ENCODE data around the gene CACNB3.

DNA sequence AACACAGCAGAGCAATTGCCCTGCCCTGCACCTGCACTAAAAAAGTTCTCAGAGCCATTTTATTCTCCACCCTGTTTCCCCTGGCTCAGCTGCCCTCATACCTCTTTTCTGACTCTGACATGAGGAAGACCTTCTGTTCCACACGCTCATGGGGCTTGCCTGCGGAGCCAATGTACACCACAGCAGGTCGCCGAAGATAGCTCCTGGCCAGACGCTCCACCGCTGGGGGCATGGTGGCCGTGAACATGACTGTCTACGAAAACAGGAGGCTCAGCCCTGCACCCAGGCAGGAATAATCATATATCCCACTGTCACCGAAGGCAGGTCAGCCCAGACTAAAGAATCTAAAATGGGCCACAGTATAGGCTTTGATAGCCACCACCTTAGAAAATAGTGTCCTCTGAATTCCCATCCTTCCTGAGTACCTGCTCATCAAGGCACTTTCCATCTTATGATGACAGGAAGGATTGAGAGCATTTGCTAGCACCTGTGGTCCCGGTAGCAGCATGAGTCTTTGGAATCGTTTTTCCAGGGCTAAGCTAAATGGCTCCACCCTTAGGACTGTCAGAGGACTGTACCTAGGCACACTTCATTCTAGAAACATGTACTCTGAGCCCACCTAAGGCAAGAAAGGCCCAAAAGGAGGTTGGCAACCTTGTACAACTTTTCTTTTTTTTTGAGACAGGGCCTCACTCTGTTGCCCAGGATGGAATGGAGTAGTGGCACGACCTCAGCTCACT is 14.2 kb downstream of the CACNB3 start:
- TF ChIP-seq, protein P1, sequence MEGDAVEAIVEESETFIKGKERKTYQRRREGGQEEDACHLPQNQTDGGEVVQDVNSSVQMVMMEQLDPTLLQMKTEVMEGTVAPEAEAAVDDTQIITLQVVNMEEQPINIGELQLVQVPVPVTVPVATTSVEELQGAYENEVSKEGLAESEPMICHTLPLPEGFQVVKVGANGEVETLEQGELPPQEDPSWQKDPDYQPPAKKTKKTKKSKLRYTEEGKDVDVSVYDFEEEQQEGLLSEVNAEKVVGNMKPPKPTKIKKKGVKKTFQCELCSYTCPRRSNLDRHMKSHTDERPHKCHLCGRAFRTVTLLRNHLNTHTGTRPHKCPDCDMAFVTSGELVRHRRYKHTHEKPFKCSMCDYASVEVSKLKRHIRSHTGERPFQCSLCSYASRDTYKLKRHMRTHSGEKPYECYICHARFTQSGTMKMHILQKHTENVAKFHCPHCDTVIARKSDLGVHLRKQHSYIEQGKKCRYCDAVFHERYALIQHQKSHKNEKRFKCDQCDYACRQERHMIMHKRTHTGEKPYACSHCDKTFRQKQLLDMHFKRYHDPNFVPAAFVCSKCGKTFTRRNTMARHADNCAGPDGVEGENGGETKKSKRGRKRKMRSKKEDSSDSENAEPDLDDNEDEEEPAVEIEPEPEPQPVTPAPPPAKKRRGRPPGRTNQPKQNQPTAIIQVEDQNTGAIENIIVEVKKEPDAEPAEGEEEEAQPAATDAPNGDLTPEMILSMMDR (IDR thresholded peaks at IDR 0.05; ENCODE audit: low read depth, low read length, missing input control) = no peak
- no peak for TF ChIP-seq TAF1 (conservative IDR thresholded peaks at IDR 0.05)
- TF ChIP-seq, protein P2, sequence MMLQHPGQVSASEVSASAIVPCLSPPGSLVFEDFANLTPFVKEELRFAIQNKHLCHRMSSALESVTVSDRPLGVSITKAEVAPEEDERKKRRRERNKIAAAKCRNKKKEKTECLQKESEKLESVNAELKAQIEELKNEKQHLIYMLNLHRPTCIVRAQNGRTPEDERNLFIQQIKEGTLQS (IDR thresholded peaks at IDR 0.05) = no peak
- TF ChIP-seq EGR1 (IDR thresholded peaks at IDR 0.05; ENCODE audit: low read depth in 2 of 2) = no peak
- TF ChIP-seq, protein P3, sequence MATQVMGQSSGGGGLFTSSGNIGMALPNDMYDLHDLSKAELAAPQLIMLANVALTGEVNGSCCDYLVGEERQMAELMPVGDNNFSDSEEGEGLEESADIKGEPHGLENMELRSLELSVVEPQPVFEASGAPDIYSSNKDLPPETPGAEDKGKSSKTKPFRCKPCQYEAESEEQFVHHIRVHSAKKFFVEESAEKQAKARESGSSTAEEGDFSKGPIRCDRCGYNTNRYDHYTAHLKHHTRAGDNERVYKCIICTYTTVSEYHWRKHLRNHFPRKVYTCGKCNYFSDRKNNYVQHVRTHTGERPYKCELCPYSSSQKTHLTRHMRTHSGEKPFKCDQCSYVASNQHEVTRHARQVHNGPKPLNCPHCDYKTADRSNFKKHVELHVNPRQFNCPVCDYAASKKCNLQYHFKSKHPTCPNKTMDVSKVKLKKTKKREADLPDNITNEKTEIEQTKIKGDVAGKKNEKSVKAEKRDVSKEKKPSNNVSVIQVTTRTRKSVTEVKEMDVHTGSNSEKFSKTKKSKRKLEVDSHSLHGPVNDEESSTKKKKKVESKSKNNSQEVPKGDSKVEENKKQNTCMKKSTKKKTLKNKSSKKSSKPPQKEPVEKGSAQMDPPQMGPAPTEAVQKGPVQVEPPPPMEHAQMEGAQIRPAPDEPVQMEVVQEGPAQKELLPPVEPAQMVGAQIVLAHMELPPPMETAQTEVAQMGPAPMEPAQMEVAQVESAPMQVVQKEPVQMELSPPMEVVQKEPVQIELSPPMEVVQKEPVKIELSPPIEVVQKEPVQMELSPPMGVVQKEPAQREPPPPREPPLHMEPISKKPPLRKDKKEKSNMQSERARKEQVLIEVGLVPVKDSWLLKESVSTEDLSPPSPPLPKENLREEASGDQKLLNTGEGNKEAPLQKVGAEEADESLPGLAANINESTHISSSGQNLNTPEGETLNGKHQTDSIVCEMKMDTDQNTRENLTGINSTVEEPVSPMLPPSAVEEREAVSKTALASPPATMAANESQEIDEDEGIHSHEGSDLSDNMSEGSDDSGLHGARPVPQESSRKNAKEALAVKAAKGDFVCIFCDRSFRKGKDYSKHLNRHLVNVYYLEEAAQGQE (IDR thresholded peaks at IDR 0.05) = no peak
- TF ChIP-seq, protein P4, sequence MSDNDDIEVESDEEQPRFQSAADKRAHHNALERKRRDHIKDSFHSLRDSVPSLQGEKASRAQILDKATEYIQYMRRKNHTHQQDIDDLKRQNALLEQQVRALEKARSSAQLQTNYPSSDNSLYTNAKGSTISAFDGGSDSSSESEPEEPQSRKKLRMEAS (IDR thresholded peaks at IDR 0.05) = no peak
- no peak for TF ChIP-seq JUND (IDR thresholded peaks at IDR 0.05)
- no peak for TF ChIP-seq YY1 (IDR thresholded peaks at IDR 0.05)
- TF ChIP-seq HNF4G (IDR thresholded peaks at IDR 0.05) = no peak

Data from liver (tissue), 3 donors.